Ishikawa (cell line): ENCODE measurements around the gene OSM.

Experiments
- CEBPB ChIP-seq: IDR thresholded peaks from 2 replicates; pipeline ENCODE4 v1.6.1; 2012
- CREB1 ChIP-seq: IDR thresholded peaks from 2 replicates; pipeline ENCODE4 v1.6.1; 2012; ENCODE audit warnings: low read depth
- EGR1 ChIP-seq: IDR thresholded peaks from 2 replicates; pipeline ENCODE4 v1.6.1; 2012
- EP300 ChIP-seq: IDR thresholded peaks from 2 replicates; pipeline ENCODE4 v1.6.1; 2012; ENCODE audit warnings: borderline replicate concordance
- FOXM1 ChIP-seq: IDR thresholded peaks from 2 replicates; pipeline ENCODE4 v1.6.1; 2012; ENCODE audit warnings: low read depth, borderline replicate concordance
- NFIC ChIP-seq: IDR thresholded peaks from 2 replicates; pipeline ENCODE4 v1.6.1; 2012
- RAD21 ChIP-seq: IDR thresholded peaks from 2 replicates; pipeline ENCODE4 v1.6.1; 2012; ENCODE audit warnings: low read depth
- TAF1 ChIP-seq: IDR thresholded peaks from 2 replicates; pipeline ENCODE4 v1.6.1; 2012; ENCODE audit warnings: low read depth, mild to moderate bottlenecking
- TCF12 ChIP-seq: IDR thresholded peaks from 2 replicates; pipeline ENCODE4 v1.6.1; 2012; ENCODE audit warnings: low read depth
- TEAD4 ChIP-seq: IDR thresholded peaks from 2 replicates; pipeline ENCODE4 v1.6.1; 2012
- YY1 ChIP-seq: IDR thresholded peaks from 2 replicates; pipeline ENCODE4 v1.6.1; 2012; ENCODE audit warnings: low read depth
- ZBTB7A ChIP-seq: IDR thresholded peaks from 2 replicates; pipeline ENCODE4 v1.6.1; 2012; ENCODE audit warnings: low read depth
- TF ChIP-seq, protein P1 (sequence below): IDR thresholded peaks from 2 replicates; pipeline ENCODE4 v1.6.1; 2012
- TF ChIP-seq, protein P2 (sequence below): IDR thresholded peaks from 2 replicates; pipeline ENCODE4 v1.6.1; 2012
- TF ChIP-seq, protein P3 (sequence below): IDR thresholded peaks from 2 replicates; pipeline ENCODE4 v1.6.1; 2012; ENCODE audit warnings: low read depth, mild to moderate bottlenecking

OSM gene

DNA sequence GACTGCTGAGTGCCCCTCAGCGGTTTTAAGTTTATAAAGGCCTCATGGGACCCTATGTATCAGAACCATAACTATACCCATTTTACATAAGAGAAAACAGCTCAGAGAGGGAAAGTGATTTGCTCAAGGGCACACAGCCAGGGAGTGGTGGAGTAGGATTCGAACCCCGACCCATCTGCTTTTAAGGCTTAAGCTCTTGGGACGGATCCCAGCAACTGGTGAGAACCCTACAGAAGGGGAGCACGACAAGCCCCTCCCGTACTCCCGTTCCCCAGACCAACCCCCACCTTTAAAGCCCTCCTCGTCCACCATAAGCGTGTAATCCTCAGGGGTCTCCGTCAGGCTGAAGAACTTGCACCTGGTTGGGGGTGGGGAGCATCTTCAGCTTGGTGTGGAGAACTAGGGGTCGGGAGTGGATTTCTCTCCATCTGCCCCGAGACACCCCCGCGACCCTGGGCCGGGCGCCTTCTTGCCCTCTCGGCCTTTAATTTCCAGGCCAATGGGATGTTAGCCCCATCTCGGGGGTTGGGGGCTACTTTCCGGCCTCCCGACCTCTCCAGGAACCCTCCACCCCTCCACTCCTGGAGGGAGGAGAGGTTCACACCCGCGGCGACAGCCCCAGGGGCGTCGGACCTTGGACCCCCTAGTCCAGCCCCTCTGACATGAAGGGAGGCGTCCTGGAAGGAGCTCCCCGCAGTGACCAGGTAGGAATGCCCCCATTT is 21.9 kb upstream of the OSM start:
- TF ChIP-seq, protein P1, sequence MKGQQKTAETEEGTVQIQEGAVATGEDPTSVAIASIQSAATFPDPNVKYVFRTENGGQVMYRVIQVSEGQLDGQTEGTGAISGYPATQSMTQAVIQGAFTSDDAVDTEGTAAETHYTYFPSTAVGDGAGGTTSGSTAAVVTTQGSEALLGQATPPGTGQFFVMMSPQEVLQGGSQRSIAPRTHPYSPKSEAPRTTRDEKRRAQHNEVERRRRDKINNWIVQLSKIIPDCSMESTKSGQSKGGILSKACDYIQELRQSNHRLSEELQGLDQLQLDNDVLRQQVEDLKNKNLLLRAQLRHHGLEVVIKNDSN, result no peak
- TF ChIP-seq TCF12, result 0 out of 2 replicates have a peak, but pooled peaks have one; percentile 4
- no peak for TF ChIP-seq TEAD4
- no peak for TF ChIP-seq RAD21
- TF ChIP-seq ZBTB7A, result no peak

DNA sequence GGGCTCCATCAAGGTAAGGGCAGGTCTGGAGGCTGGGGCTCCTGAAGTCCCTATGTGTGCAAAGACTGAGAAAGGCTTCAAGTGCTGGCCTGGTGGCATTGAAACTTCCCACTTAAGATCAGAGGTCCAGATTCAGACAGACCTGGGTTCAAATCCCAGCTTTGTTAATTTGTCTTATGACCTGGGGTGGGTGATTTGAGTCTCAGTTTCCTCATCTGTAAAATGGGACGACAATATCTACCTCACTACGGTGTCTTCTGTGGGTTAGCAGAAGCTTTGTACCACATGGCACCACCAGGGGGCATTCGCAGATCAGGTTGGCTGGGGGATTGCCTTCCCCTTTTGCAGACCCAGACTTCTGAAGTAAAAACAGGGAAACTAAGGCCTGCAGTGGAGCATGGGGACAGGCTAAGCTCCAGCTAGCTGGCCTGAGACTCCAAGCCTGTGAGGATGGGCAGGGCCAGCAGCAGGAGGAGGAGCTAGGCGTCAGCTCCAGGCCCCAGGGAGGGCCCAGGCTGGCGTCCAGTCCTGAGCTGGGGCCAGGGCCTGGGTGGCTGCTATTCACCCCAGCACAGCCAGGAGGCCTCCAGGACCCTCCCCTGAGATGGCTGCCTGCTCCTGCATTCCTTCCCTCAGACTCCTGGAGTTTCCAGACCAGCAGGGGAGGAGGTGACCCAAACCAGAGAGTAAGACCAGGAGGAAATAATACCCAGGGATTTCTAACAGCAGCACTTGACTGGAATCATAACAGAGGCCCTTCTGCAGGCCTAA is 21.2 kb upstream of the OSM start:
- TF ChIP-seq EGR1 (no peak), YY1 (peak; percentile 44), TAF1 (no peak; the same call in 1 of the 2 replicates), RAD21 (peak; percentile 88), NFIC (0 out of 2 replicates have a peak, but pooled peaks have one; percentile 14), TEAD4 (peak; percentile 63), ZBTB7A (peak; percentile 60), FOXM1 (no peak), CEBPB (no peak)
- TF ChIP-seq, protein P2, sequence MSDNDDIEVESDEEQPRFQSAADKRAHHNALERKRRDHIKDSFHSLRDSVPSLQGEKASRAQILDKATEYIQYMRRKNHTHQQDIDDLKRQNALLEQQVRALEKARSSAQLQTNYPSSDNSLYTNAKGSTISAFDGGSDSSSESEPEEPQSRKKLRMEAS, result peak; percentile 35; the same call in 1 of the 2 replicates
- TF ChIP-seq, protein P3, sequence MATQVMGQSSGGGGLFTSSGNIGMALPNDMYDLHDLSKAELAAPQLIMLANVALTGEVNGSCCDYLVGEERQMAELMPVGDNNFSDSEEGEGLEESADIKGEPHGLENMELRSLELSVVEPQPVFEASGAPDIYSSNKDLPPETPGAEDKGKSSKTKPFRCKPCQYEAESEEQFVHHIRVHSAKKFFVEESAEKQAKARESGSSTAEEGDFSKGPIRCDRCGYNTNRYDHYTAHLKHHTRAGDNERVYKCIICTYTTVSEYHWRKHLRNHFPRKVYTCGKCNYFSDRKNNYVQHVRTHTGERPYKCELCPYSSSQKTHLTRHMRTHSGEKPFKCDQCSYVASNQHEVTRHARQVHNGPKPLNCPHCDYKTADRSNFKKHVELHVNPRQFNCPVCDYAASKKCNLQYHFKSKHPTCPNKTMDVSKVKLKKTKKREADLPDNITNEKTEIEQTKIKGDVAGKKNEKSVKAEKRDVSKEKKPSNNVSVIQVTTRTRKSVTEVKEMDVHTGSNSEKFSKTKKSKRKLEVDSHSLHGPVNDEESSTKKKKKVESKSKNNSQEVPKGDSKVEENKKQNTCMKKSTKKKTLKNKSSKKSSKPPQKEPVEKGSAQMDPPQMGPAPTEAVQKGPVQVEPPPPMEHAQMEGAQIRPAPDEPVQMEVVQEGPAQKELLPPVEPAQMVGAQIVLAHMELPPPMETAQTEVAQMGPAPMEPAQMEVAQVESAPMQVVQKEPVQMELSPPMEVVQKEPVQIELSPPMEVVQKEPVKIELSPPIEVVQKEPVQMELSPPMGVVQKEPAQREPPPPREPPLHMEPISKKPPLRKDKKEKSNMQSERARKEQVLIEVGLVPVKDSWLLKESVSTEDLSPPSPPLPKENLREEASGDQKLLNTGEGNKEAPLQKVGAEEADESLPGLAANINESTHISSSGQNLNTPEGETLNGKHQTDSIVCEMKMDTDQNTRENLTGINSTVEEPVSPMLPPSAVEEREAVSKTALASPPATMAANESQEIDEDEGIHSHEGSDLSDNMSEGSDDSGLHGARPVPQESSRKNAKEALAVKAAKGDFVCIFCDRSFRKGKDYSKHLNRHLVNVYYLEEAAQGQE, result no peak

DNA sequence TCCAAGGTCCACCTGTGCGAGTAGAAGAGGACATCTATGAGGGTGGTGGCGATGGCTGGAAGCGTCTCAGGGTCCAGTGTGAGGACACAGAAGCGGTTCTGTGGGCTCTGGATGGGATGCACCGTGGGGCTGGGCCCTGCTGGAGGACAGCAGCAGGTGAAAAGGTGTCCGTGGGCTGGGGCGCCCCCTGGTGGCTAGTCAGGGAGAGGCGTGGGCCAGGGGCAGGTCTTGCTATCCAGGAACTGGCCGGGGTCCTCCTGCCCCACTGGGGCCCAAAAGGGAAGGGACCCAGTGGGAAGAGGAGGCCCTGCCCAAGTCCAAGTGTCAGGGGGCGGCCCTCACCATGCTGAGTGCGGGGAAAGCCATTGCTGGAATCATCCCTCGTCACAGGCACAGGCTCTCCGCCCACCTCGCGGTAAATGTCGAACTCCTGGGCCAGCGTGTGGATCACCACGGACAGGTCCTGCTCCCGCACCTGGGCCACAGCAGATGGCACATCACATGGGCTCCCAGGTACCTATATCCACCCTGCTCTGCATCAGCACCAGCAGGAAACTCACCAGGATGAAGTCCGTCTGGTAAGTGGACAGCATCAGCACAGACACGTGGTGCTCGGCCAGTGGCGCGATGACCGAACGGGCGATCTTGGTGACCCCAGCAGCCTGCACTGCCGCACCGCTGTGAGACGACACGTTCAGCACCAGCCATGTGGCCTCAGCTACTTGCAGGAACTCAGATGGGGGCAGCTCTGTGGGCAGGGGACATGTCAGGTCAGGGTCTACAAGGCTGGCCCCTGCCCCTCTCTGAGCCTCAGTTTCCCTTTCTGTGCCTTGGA is 20.4 kb upstream of the OSM start:
- TF ChIP-seq ZBTB7A, result peak; percentile 89
- TF ChIP-seq, protein P1, result no peak
- peak; percentile 90 for TF ChIP-seq RAD21
- no peak for TF ChIP-seq NFIC
- peak; percentile 53; the same call in 1 of the 2 replicates for TF ChIP-seq EGR1

DNA sequence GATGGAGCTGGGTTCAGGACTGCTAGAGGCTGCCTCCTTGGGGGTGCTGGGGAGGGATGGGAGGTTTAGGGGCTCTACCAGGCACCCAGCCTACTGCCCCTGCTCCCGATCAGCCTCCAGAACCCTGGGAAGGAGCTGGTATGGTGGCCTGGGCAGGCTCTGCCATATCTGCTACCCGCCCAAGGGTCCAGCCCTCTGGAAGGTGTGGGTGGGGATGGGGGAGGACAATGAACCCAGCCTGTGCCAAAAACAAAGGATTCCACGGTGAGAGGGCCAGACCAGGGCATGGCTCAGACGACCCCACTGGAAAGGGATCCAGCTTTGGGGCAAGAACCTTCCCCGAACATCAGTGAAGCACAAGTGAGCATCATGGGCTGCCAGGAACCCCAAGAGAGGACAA is 19.7 kb upstream of the OSM start:
- TF ChIP-seq RAD21 (no peak), NFIC (no peak)

DNA sequence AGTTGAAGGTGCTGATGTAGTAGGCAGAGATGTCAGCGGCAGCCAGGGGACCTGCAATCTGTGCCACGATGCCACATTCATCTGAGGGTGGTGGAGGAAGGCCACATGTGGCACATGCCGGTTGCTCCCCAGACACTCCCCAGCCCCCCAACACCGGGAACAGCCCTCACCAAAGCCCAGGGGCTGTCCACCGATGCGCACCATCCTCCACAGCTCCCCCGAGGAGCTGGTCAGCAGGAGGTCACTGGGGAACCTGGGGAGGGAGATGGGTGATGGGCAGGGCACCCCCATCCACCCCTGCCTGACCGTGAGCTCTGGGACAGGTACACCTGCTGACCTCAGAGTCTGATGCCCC is 19.2 kb upstream of the OSM start:
- TF ChIP-seq TAF1 (no peak), TCF12 (no peak), RAD21 (no peak), ZBTB7A (no peak), EGR1 (no peak), FOXM1 (no peak)
- TF ChIP-seq, protein P2, result no peak
- TF ChIP-seq, protein P3, result no peak

DNA sequence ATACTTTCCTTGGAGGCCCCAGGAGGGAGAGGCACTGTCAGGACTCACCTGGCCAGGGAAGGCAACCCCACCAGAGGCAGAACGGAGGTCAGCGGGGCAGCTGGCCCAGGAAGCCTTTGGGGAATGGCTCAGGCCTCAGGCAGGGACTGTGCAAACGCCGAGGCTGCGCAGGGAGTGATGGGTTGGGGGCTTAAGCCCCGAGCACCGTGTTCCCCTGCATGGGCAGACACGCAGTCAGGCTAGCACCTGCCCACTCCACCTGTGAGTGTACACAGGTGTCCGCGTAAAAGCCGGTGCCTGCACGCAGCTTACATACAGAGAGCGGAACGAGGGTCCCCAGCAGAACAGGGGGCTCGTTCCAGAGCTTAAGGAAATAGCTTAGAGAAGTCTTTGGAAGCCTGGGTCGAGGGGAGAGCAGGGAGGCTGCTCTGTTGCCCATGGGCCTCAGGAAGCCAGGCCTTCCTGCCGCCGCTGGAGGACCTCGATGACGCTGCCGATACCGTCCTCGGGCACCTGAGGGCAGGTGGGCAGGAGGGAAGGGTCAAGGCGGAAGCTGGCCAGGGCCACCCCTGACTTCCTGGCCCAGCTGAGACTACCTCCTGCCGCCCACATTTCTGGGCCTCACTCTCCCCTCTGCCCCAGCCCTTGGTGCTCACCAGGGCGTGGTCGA is 18.7 kb upstream of the OSM start:
- no peak for TF ChIP-seq EGR1
- TF ChIP-seq, protein P1, result no peak
- no peak for TF ChIP-seq TEAD4
- TF ChIP-seq ZBTB7A, result no peak
- no peak for TF ChIP-seq YY1
- no peak for TF ChIP-seq TAF1
- TF ChIP-seq TCF12, result no peak
- TF ChIP-seq CEBPB, result no peak
- no peak for TF ChIP-seq CREB1
- TF ChIP-seq NFIC, result no peak
- TF ChIP-seq, protein P3, result no peak
- no peak for TF ChIP-seq EP300
- TF ChIP-seq, protein P2, result no peak
- no peak for TF ChIP-seq RAD21
- no peak for TF ChIP-seq FOXM1
